ENCODE results near the gene B4GALT2.
A peak's percentile ranks its signal among the peaks of the same experiment; 100 is the strongest.

B4GALT2 gene

DNA sequence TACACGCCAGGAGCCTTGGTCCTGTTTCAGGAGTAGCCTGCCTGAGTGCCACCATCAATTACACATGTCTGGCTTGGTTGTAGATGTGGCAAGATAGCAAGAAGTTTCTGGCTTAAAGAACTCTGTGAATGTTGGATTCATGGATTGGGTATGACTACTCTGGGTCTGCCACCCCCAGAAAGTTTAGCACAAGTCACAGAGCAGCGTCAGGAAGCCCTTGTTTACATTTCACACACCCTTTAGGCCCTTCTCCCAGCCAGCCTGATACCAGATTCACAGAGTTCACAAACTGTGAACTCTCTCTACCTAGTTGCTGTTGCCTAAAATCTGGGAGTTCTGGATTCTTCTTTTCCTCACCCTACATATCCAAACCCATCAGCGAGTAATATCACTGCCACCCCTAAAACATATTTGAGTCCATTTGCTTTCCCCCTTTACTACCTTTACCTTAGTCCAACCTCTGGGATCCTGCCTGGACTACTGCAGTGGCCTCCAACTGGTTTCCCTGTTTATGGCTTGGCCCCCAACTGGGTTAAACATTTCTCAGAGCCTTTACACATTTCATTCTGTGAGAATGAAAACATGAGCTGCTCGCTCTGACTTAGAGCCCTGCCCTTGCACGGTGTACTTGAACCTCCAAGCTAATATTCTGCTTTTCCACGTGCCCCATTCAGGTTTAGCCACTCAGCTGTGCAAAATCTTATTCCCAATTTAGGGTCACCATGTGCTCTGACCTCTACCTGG is 8.3 kb downstream of the B4GALT2 start:
- no peak for DNase-seq

DNA sequence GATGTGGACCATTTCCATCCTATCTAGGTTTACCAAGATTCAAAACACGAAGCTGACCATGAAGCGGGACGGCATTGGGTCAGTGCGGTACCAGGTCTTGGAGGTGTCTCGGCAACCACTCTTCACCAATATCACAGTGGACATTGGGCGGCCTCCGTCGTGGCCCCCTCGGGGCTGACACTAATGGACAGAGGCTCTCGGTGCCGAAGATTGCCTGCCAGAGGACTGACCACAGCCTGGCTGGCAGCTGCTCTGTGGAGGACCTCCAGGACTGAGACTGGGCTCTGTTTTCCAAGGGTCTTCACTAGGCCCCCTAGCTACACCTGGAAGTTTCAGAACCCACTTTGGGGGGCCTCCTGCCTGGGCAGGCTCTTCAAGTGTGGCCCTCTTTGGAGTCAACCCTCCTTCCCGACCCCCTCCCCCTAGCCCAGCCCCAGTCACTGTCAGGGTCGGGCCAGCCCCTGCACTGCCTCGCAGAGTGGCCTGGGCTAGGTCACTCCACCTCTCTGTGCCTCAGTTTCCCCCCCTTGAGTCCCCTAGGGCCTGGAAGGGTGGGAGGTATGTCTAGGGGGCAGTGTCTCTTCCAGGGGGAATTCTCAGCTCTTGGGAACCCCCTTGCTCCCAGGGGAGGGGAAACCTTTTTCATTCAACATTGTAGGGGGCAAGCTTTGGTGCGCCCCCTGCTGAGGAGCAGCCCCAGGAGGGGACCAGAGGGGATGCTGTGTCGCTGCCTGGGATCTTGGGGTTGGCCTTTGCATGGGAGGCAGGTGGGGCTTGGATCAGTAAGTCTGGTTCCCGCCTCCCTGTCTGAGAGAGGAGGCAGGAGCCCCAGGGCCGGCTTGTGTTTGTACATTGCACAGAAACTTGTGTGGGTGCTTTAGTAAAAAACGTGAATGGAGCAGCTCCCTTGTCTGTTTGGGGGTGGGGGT is 11.5 kb downstream of the B4GALT2 start:
- DNase-seq, result peak; percentile 35

DNA sequence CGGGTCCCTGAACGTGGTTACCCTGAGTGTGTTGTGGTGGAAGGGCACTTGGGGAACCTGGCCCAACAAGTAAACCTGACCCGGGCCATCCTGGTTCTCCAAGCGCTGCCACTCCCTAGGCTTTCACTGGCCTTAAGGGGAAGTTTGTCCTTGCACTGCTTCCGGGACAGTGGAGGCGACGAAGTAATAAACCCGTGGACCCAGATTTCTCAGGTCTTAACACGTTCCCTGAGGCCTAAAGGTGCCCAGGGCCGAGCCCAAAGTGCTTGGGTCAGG is 12.1 kb downstream of the B4GALT2 start:
- no peak for DNase-seq

DNA sequence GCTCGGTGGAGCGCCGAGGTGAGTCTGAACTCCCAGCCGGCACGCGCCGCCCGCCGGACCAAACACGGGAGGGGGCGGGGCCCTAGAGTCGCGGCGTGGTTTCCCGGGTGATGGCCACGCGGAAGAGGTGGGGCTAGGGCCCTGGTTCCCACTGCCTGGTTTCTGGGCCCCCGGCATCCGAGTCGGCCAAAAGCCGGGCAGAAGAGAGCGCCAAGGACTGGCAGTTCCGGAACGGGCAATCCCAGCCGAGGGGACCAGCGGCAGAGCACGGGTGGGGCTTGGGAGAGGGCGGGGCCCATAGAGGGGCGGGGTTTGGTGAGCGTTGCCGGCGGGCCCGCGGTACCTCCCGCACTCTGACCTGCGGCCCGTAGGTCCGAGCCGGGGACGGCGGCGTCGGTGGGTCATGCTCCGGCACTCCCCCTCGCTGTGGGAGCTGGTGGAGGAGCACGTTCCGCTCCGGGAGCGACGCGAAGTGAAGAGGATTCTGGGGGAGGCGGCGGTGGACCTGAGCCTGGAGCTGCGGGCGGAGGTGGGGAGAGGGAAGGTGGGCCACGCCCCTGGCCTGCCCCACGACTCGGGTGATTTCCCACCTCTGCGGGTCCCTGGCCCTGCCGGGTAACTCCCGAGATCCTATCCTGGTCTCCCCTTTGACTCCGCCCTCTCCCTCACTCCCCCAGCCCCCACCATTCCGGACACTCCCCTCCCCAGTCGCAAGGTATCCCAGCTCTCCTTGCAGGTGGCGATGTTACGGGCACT is 12.6 kb downstream of the B4GALT2 start, which contains the start of gene CCDC24:
CCDC24 (plus strand) TSS at position 124 of the 756 bp plus-strand sequence; CDS start at position 404, 280 bp downstream.
- DNase-seq, result peak; percentile 89

DNA sequence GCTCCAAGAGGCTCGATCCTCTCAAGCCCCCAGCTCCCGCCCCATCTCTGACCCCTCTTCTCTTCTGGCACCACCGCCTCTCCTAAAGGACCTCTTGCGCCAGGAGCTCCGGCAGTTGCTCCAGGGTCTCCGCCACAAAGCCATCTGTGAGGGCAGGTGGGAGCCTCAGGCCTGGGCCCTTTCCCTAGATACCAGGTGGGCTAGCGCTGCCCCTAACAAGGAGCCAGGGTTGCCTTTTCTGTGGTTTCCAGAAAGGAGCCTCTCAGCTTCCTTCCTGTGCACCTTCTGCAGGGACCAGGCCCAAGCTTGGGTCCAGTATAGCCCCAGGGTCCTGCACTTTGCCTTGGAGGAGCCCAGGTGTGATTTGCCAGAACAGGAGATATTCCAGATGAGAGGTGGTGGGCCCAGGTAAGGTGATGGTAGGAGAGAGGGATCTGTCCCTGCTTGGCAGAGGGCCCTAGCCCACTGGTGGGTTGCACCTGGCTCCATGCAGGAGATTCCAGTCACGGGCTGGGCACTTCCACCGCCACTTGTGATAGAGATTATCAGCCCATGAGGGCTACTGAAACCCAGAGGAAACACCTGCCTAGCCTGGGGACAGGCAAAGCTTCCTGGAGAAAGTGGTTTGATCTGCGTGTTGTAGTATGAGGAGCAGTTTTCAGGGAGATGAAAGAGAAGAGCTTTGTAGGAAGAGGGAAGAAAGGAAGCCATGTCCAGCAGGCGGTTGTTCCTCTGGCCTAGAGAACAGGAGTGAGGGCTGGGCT is 13.4 kb downstream of the B4GALT2 start:
- no peak for DNase-seq

DNA sequence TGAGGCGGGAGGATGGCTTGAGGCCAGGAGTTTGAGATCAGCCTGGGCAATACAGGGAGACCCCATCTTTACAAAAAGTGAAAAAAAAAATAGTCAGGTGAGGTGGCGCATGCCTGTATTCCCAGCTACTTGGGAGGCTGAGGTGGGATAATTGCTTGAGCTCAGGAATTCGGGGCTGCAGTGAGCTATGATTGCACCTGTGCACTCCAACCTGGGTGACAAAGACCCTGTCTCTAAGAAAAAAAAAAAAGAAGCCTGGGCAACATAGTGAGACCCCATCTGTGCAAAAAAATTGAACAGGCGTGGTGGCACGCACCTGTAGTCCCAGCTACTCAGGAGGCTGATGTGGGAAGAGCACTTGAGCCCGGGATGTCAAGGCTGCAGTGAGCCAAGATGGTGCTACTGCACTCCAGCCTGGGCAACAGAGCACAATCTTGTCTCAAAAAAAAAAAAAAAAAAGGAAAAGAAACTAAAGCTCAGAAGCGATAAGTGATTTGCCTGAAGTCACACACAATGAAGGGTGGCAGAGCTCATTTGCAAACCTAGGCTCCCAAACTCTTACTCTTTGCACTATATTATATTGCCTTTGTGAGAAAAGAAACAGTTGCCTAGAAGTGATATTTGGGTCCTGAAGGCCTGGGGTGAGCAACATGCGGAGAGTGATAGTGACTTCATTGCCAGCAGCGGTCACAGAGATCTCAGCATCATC is 14.3 kb downstream of the B4GALT2 start:
- no peak for DNase-seq

DNA sequence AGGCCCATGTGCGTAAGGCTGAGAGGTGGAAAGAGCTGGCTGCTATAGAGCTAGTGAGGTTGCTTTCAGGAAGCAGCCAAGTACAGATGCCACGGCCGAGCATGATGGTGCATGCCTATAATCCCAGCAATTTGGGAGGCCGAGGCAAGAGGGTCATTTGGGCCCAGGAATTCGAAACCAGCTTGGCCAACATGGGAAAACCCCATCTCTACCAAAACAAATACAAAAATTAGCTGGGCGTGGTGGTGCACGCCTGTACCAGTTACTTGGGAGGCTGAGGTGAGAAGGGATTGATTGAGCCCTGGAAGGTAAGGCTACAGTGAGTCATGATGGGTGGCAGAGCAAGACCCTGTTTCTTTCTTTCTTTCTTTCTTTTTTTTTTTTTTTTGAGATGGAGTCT is 15.1 kb downstream of the B4GALT2 start:
- no peak for DNase-seq

- DNase-seq, result peak; percentile 84
Observed at GRCh38 chr1:43994794-43995790, 16.1 kb downstream of the B4GALT2 start.

DNA sequence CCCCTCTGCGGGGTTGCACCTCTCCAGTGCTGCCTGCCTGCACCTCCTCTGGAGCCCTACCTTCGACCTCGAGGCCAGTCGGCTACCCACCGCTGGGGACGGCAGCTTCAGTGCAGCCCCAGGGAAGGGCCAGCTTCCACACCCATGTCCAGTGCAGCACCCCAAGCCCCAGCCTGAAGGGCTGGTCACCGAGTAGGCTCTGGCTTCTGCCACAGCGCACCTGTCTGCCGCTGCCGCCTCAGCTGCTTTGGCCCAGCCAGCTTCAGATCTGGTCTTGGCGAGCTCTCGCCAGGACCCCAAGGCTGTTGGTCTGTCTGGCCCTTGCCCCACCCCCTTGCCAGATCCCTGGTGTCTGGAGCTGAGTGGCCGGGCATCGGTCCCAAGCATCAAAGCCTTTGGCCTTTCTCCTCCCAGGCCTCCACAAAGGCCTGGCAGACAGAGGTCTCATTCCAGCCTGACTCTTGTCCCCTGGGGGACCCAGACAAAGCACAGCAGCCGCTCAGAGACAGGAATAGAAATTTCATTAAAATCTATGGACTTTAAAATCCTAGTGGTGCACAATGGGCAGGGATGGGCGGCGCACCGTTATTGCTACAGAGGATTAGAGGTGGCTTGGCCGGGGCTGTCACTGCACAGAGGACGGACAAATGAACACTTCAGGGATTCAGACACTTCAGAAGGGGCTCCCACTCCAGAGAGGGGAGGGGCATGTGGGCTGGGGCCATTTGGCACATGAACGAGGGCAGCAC is 17.1 kb downstream of the B4GALT2 start:
- DNase-seq, result no peak

- no peak for DNase-seq
Observed at GRCh38 chr1:43996733-43997115, 17.7 kb downstream of the B4GALT2 start.

- DNase-seq, result no peak
Observed at GRCh38 chr1:43997295-43997999, 18.4 kb downstream of the B4GALT2 start.

DNA sequence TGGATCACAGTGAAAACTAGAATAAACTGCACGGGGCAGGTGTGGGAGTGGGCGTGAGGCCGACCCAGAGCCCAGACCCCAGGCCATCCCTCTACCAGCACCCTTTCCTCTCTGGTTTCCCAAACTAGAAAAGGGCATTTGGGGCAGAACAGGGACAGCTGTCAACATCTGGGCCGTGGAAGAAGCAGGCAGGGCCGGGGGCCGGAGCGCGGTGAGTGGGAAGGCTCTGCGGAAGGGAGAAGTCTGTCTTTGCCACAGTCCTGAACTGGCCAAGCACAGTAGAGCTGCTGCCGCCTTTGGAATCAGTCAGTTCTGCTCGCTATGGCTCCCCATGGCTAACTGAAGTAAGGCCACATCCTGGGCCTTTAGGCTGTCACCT is 19.0 kb downstream of the B4GALT2 start:
- DNase-seq, result no peak

- DNase-seq, result no peak
Observed at GRCh38 chr1:43999455-43999854, 20.4 kb downstream of the B4GALT2 start.

DNA sequence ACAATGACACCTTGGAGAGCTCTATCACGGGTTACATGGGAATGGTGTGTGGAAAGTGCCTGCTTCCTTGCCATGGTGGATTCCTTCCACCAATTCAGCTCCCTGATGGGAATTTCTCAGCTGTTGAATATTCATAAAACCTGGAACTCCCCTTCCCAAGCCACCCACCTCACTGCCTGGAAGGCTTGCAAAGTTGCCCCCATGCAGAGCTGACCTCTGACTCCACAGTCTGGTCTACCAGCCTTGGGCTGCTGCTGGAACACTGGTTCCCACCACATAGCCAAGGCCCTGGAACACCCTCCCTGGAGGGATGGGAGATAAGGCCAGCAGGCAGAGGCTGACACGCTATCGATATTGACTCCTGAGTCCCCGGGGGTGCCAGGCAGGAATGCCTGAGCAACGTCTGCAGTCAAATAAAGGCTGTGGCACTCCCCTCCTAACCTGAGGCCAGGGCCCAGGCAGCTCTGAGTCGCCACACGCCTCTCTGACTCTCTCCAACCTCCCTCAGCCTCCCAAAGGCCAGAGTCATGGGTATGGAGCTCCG is 21.2 kb downstream of the B4GALT2 start:
- no peak for DNase-seq

DNA sequence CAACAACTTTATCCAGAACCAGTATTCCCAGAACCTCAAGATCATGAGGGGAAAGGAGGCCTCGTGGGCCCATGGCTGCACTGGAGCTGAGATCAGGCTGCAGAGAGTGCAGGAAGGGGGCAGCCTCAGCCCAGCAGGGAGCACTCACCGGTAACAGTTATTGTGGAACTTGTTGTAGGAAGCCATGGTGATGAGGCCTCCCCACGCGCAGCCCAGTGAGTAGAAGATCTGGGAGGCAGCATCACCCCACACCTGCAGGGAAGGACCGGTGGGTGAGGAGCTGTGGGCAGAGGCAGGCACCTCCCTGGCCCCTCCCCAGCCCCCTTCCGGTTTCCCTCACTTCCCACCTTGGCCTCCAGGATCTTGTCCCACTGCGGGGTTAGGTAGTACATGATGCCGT is 23.2 kb downstream of the B4GALT2 start:
- no peak for DNase-seq

GRCh38 chr1:44002606-44003157 is 23.7 kb downstream of the B4GALT2 start:
- DNase-seq, result no peak

GRCh38 chr1:44008259-44008658 is 29.2 kb downstream of the B4GALT2 start:
- no peak for DNase-seq

- DNase-seq, result no peak
Observed at GRCh38 chr1:44010935-44011471, 32.0 kb downstream of the B4GALT2 start.
